ENCODE results near the gene KLHL6.

Gene KLHL6

GRCh38 chr3:183503746-183504145, 51.8 kb downstream of the KLHL6 start:
- DNase-seq (ENCODE audit: low spot score), result no peak

DNA sequence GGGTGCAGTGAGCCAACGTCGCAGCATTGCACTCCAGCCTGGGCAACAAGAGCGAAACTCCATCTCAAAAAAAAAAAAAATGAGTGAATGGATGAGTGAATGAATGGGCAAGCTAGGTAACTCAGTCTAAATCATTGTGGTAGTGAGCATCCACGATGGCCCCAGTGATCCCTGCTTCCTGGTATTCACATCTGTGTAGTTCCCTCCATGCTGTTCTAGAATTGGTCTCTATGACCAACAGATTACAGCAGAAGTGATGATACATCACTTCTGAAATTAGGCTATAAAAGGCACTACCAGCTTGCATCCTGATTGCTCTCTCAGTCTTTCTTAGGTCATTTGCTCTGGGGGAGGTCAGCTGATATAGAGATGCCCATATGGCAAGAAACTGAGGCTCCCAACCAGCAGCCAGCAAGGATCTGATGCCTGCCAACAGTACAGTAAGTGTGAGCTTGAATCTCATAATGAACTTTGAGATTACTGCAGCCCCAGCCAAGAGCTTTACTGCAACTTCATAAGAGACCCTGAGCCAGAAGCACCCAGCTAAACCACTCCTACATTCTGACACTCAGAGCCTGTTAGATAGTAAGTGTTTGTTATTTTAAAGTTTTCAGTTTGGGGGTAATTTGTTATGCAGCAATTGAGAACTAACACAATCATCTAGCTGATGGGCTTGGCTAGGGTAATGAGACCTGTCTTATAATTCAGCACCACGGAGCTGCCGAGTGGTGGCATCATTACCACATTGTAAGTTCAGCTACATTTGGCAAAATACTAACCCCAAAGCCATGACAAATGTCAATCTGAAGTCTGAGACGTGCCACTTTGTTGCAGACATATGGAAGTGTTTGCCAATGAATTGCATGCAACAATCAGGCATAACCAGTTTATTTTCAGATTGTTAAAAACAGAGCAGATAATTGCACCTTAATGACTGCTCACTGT, 53.0 kb downstream of the KLHL6 start:
- DNase-seq (ENCODE audit: low spot score), result peak; percentile 39

DNA sequence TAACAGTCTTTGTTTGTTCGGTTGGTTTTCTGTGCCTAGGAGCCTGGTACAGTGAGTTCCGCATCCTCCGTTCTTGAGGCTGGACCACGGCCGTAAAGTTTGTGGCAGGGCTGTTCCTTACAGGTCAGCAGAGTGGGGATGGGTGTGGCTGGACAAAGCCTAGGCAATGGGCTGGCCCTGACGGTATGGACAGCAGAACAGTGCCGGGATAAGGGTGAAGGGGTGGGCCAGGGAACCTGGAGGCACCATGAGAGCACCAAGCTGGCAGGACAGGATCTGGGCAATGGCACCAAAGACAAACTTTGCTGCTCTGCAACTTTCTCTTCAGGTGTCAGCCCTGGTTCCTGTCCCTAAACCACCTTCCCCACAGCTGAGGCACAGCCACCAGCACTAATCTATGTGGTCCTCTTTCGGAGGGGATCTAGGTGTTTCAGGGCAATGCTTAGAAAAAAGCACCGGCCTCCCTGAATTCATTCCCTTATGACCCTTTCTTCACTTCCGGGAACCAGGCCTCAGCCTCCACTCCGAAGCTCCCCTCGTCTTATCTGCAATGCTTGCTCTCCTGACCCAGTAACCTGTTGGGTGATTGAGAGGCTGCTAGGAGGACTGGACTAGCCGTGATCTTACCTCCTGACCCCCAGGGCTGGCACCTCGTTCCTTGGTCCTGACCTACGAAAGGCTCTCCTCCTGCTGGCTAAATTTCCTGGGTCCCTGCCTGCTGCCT, 54.4 kb downstream of the KLHL6 start:
- DNase-seq (ENCODE audit: low spot score), result no peak

- no peak for DNase-seq (ENCODE audit: low spot score)
Measured at GRCh38 chr3:183500319-183500718, 55.2 kb downstream of the KLHL6 start.

- DNase-seq (ENCODE audit: low spot score), result no peak
Measured at GRCh38 chr3:183498634-183499033, 56.9 kb downstream of the KLHL6 start.

- no peak for DNase-seq (ENCODE audit: low spot score)
Measured at GRCh38 chr3:183497313-183497712, 58.2 kb downstream of the KLHL6 start.

- no peak for DNase-seq (ENCODE audit: low spot score)
Measured at GRCh38 chr3:183496311-183496710, 59.2 kb downstream of the KLHL6 start.

DNA sequence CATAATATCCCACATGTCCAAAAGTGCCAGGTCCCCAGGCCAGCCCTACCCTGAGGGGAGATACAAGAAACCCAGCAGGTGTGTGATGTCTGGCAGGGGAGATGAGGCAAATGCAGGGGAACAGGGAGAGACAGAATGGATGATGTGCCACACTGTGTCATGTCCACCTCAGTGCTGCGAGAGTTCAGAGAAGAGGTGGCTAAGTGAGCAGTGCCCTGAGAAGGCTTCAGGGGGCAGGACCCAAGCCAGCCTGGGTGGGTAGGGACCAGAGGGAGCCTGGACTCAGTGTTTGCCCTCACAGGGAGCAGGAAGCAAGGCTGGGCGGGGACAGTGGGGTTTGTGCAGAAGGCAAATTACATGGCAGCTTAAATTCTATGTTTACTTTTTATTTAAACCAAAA, 61.2 kb downstream of the KLHL6 start:
- no peak for DNase-seq (ENCODE audit: low spot score)

GRCh38 chr3:183493296-183494045, 62.0 kb downstream of the KLHL6 start:
- DNase-seq (ENCODE audit: low spot score), result no peak

- DNase-seq (ENCODE audit: low spot score), result no peak
Measured at GRCh38 chr3:183492849-183493179, 62.7 kb downstream of the KLHL6 start.

DNA sequence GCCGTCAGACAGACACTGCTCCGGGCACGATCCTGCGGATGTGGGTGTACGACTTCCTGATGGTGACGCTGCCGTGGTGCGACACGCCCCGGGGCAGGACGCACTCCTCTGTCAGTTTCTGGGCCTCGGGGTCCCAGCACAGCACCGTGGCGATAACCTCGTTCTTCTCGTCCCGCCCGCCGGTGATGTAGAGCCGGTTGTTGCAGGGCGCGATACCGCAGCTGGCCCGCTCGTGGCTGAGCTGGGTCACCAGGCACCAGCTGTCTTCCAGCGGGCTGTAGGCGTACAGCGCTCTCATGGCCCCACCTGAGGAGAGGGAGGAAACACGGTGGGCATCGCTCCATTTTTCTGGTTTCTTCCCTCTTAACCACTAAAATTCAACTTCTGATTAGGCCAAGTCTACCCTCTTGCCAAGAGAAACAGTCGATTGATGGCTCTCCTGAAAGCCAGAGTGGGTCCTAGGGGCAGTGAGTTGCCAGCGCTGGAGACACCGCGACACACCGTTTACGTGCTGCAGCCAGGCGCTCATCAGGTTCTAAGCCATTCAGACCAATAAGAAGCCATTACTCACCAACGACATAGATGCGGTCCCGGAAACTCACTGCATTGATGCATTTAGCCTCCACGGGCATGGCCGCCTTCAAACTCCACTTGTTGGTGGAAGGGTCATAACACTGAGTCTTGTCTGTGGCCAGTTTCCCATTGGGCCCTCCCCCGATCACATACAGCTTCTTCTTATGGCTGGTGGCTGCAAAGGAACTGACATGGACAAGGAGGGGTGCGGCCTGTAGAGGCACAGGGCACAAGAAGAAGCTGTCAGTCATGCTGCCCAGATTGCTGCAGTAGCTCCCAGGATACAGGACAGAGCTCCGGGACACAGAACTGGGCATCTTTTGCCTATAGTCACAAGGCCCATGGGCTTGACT, 63.3 kb downstream of the KLHL6 start:
- no peak for DNase-seq (ENCODE audit: low spot score)

DNA sequence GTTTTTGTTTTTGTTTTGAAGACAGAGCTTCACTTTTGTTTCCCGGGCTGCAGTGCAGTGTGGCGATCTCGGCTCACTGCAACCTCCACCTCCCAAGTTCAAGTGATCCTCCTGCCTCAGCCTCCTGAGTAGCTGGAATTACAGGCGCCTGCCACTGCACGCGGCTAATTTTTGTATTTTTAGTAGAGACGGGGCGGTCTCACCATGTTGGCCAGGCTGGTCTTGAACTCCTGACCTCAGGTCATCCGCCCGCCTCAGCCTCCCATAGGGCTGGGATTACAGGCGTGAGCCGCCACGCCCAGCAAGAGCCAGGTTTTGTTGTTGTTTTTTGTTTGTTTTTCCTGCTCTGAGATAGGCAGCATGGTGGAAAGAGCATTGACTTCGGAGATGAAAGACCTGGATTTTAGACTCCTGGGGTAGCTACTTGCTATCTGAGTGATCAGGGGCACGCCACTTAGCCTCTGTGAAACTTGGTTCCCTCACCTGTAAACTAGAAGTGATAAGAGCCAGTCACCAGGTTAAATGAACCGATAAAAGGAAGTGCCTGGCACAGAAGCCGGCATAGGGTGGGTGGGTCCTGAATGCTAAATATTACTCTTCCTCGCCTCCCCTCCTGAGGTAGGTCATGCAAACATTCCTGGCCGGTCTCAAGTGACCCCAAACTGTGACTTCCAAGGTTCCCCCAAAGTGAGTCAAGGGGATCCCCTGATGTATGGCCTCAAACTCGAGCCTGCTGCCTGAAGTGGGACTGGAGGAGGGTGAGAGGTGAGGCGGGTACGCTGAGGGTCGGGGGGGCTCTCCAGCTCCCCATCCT, 64.2 kb downstream of the KLHL6 start:
- DNase-seq (ENCODE audit: low spot score), result no peak

GRCh38 chr3:183490653-183491052, 64.9 kb downstream of the KLHL6 start:
- no peak for DNase-seq (ENCODE audit: low spot score)

DNA sequence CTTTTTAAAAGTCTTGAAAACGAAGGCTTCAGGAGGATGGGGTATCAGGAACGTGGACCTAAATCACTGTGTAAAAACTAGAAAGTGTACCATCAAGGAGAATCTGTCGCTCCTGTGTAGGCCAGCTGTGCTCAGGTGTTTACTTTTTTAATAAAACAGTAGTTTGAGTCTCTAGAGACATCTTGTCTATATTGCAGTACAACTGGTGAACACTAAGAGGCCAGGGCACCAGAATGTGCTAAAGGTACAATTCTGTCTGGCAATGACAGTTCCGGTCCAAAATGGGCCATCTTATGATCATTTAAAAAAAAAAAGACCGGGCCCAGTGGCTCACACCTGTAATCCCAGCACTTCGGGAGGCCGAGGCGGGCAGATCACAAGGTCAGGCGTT, 65.3 kb downstream of the KLHL6 start:
- no peak for DNase-seq (ENCODE audit: low spot score)

DNA sequence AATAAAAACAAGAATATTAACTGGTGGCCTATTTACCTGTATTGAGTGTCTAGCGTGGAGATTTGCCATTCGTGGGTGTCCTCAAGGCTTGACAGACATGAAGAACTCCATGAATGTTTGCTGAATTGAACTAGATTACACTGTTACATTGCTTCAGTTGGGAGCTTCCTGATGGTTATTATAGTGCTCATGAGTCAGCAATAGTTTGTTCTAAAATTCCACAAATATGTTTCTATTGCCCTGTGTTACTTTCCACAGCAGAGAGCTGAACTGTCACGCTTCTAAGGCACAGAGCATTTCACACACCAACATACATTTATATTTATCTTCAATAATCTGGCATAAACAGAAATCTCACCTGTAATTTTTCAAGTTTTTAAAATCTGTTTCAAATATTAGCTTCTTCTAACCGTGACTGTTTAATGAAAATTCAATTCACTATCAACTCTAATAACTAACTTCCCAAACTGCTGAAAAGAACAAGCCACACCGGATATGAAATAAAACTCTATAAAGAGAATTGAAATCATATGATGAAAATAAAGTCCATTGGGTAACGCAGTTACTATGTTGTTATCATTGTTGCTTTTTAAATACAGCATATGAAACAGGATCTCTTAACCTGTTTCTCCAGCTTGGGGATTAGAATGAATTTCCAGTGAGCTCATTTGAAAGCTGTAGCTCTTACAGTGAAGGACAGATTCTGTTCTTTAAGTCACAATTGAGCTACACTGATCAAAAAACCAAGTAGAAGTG, 65.9 kb downstream of the KLHL6 start:
- DNase-seq (ENCODE audit: low spot score), result peak; percentile 37

- DNase-seq (ENCODE audit: low spot score), result no peak
Measured at GRCh38 chr3:183488343-183488742, 67.2 kb downstream of the KLHL6 start.

GRCh38 chr3:183487896-183488295, 67.6 kb downstream of the KLHL6 start:
- no peak for DNase-seq (ENCODE audit: low spot score)

DNA sequence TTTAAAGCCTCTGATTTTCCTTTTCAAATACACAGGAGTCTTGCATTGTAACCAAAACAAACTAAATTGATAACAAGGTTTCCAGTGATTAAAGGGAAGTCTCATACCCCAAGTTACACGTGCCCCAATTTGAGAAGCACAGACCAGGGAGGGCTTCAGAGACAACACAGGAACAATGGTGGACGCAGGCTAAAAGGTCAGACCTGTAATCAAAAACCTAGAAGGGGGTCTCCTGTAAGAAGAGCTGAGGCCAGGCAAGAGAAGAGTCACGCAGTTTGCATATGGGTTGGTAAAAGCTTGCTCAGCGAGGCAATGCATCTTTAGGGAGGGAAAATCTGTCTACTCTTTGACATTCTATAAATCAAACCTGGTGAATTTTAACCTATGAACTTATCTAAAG, 68.5 kb downstream of the KLHL6 start:
- no peak for DNase-seq (ENCODE audit: low spot score)

DNA sequence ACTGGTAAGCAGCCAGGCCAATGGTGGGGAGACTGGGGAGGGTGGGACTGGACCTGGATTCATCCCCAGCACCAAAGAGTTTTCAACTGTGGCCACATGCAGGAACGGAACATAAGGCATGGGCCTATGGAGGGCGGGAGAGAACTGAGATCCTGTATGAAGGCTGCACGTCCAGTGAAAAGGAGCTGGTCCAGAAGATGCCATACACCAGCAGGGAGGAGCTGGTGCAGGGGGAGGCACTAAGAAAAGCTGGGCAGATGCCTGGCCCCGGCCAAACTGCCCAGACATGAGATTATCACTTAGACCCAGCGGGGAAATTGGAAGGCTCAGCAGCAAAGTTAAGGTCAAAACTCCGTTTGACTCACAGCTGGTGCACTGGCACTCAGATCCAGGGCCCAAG, 69.0 kb downstream of the KLHL6 start:
- DNase-seq (ENCODE audit: low spot score), result no peak

GRCh38 chr3:183485585-183485984, 69.9 kb downstream of the KLHL6 start:
- no peak for DNase-seq (ENCODE audit: low spot score)
